Body of pancreas (tissue), 4 donors: ENCODE measurements around the gene XRCC4. TPM values are rescaled to one million over a fixed set of nuclear protein-coding genes. Genes with fewer than 3 reads are reported as not detected.

Source experiments
- ATAC-seq: fragments of 150-250 bp; one replicate; pipeline ENCODE4 v1.9.1; 2016
- DNase-seq, 4 donors: peaks; one replicate each; pipeline ENCODE4 v3.0.0-alpha.2; 2019
- H3K27ac ChIP-seq, 4 donors: fragments of 200-600 bp; sonication (generic); 1 replicate in 3 of 4; 2 replicates in 1 of 4; pipeline versions ENCODE4 v1.5.1 to v1.6.1; 2016 to 2019; ENCODE audit warnings: mild to moderate bottlenecking in 1 of 4, mixed read lengths in 1 of 4, moderate library complexity in 1 of 4
- H3K27me3 ChIP-seq, 2 donors: fragments of 200-600 bp; sonication (generic); one replicate each; pipeline ENCODE4 v1.6.0; 2016; ENCODE audit warnings: mild to moderate bottlenecking in 1 of 2
- H3K36me3 ChIP-seq, 2 donors: fragments of 200-600 bp; sonication (generic); replicated peaks in 1 of 2; 2 replicates each; pipeline ENCODE4 v1.5.1; 2016; ENCODE audit warnings: low read depth in 2 of 2; ENCODE audit not compliant: insufficient read depth in 1 of 2
- H3K4me1 ChIP-seq: fragments of 200-600 bp; sonication (generic); one replicate; pipeline ENCODE4 v1.6.0; 2016
- H3K4me3 ChIP-seq, 2 donors: fragments of 200-600 bp; sonication (generic); 1 replicate in 1 of 2; 2 replicates in 1 of 2; pipeline ENCODE4 v1.5.1; 2016 to 2019
- H3K9me3 ChIP-seq, 3 donors: fragments of 200-600 bp; sonication (generic); 1 replicate in 2 of 3; 2 replicates in 1 of 3; pipeline ENCODE4 v1.5.1; 2016
- CTCF ChIP-seq, 7 experiments: fragments of 450-650 bp in 4 of 7; fragments of 200-600 bp in 3 of 7; sonication (generic) in 3 of 7; IDR thresholded peaks; one replicate each; pipeline ENCODE4 v1.5.1; 2016 to 2019; ENCODE audit warnings: antibody characterized with exemption in 7 of 7
- POLR2A ChIP-seq, 3 donors: fragments of 450-650 bp; IDR thresholded peaks; one replicate each; pipeline ENCODE4 v1.6.1; 2016; ENCODE audit warnings: antibody characterized with exemption in 3 of 3, mild to moderate bottlenecking in 2 of 3
- WGBS, 2 donors: methylation state at CpG; one replicate each; pipeline ENCODE4 v1.1.5; 2017; 5-methylcytosine and 5-hydroxymethylcytosine counted together
- intact Hi-C: fragments of 100-400 bp; cut with DNase I; formaldehyde crosslinking; loops from one replicate; pipeline ENCODE4 v1.15.1; 2023
- total RNA-seq, 2 donors: library from RNA; depleted of rRNA; stranded (reverse); fragments of >200 nt; gene quantifications; one replicate each; pipeline ENCODE4 v1.1.0, GENCODE V29; 2016

XRCC4 gene
- total RNA-seq, 2 donors from 2014 or later = 0.99 to 4.4 TPM

- intact Hi-C loops = no loop called here
- no peak for ATAC-seq
- Histone ChIP-seq H3K36me3 (no peaks in the 10 kb centered on the region), H3K9me3 (no peaks in the 10 kb centered on the region), H3K4me3 (no peak overlapping the region), H3K27me3 (no peaks in the 10 kb centered on the region), H3K27ac (no peak overlapping the region), H3K4me1 (no peaks in the 10 kb centered on the region)
- TF ChIP-seq CTCF (IDR thresholded peaks at IDR 0.05) (no peak), POLR2A (IDR thresholded peaks at IDR 0.05) (no peak)
- 76 to 83% methylated on average over 2 of the region's 2 CpGs for WGBS, 2 donors
- no peak for DNase-seq
Measured at GRCh38 chr5:83331842-83332241, 254.5 kb downstream of the XRCC4 start.

- TF ChIP-seq POLR2A (IDR thresholded peaks at IDR 0.05) (no peak), CTCF (IDR thresholded peaks at IDR 0.05) (no peak)
- Histone ChIP-seq H3K9me3 (no peaks in the 10 kb centered on the region), H3K4me1 (peaks cover 6% of the 10 kb centered on the region), H3K27ac (no peak overlapping the region), H3K4me3 (no peak overlapping the region), H3K36me3 (no peaks in the 10 kb centered on the region), H3K27me3 (no peaks in the 10 kb centered on the region)
- DNase-seq (no peak), ATAC-seq (no peak)
- intact Hi-C loops = no loop called here
- WGBS, 2 donors = 90 to 93% methylated on average over 4 of the region's 4 CpGs
Measured at GRCh38 chr5:83337453-83338035, 260.2 kb downstream of the XRCC4 start.

- Histone ChIP-seq H3K9me3 (no peaks in the 10 kb centered on the region), H3K27me3 (no peaks in the 10 kb centered on the region), H3K4me1 (peaks cover 13% of the 10 kb centered on the region), H3K4me3 (no peak overlapping the region), H3K36me3 (no peaks in the 10 kb centered on the region), H3K27ac (no peak overlapping the region)
- WGBS, 2 donors = 78 to 85% methylated on average over 2 of the region's 2 CpGs
- TF ChIP-seq POLR2A (IDR thresholded peaks at IDR 0.05) (no peak), CTCF (IDR thresholded peaks at IDR 0.05) (no peak)
- no peak for ATAC-seq
- intact Hi-C loops = no loop called here
- DNase-seq = no peak
Measured at GRCh38 chr5:83340511-83340918, 263.2 kb downstream of the XRCC4 start.

- Histone ChIP-seq H3K27me3 (no peaks in the 10 kb centered on the region), H3K27ac (no peak overlapping the region), H3K4me1 (peaks cover 13% of the 10 kb centered on the region), H3K36me3 (no peaks in the 10 kb centered on the region), H3K4me3 (no peak overlapping the region), H3K9me3 (no peaks in the 10 kb centered on the region)
- ATAC-seq = no peak
- no peak for TF ChIP-seq CTCF (IDR thresholded peaks at IDR 0.05)
- no peak for TF ChIP-seq POLR2A (IDR thresholded peaks at IDR 0.05)
- 21 to 35% methylated on average over 3 of the region's 3 CpGs for WGBS, 2 donors
- no peak for DNase-seq
- intact Hi-C loops = no loop called here
Measured at GRCh38 chr5:83341815-83342334, 264.5 kb downstream of the XRCC4 start.

GRCh38 chr5:83342465-83342864, 265.1 kb downstream of the XRCC4 start:
- 77 to 87% methylated on average over 2 of the region's 2 CpGs for WGBS, 2 donors
- intact Hi-C loops = no loop called here
- no peak for ATAC-seq

More at GRCh38 chr5:83342465-83342864, 265.1 kb downstream of the XRCC4 start:
- H3K27ac ChIP-seq = no peak overlapping the region
- no peak for DNase-seq
- H3K9me3 ChIP-seq = no peaks in the 10 kb centered on the region
- no peaks in the 10 kb centered on the region for H3K27me3 ChIP-seq
- no peak for TF ChIP-seq CTCF (IDR thresholded peaks at IDR 0.05)
- no peak for TF ChIP-seq POLR2A (IDR thresholded peaks at IDR 0.05)
- no peak overlapping the region for H3K4me3 ChIP-seq
- no peaks in the 10 kb centered on the region for H3K36me3 ChIP-seq
- peaks cover 13% of the 10 kb centered on the region for H3K4me1 ChIP-seq
